Measurements from ENCODE around the gene CACNA1B. TPM values are rescaled to one million over a fixed set of nuclear protein-coding genes. Genes with fewer than 3 reads are reported as not detected.

Gene CACNA1B
- total RNA-seq, 1 experiment from 2014 or later: 1.7 TPM

DNA sequence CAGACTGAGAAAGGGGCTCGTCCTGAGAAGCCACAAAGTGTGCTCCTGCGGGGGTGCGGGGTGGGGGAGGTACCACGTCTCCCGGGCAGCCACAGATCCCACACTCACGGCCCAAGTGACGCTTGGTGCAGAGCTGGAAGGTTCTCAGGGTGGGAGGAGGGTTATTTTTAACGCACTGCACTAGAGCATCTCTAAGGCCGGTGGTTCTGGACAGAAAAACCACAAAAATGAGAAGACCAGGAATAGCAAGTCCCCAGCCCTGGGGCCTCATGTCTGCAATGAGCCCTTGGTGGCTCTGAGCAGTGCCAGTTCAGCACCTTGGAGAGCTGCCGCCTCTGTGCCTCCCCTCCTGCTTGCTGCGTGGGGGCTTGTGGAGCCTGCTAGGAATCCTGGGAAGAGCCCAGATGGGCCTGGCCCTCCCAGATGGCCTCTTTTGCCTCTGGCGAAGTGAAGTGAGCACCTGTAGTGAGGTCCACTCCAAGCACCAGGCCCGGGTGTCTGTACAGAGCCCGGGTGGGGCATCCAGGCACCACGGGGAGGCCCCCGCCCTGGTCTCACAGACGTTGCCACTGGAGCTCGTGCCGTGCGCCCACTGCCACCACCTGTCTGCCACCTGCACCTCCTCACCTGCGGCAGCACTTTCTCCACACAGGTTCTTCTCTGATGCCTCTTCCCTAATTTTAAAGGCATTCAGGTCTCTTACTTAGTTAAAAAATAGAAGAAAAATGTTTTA lies 48.9 kb upstream of the CACNA1B start:
- POLR2A ChIA-PET: no interaction called here
- Histone ChIP-seq H2AFZ (ENCODE audit: low read depth, low read length, poor library complexity, severe bottlenecking) (no peak overlapping the region), H3K4me1 (ENCODE audit: control insufficient read depth in 1 of 2, insufficient read depth in 2 of 2, low read length in 2 of 2) (no peaks in the 10 kb centered on the region), H3K27me3 (ENCODE audit: insufficient read depth, low read length) (no peaks in the 10 kb centered on the region), H3K9me3 (ENCODE audit: control insufficient read depth in 1 of 2, insufficient read depth in 1 of 2, low read depth in 1 of 2, low read length in 2 of 2) (no peaks in the 10 kb centered on the region), H3K4me3 (replicated peaks in 1 of 2; ENCODE audit: low read depth in 1 of 2, low read length in 2 of 2) (no peak overlapping the region), H3K4me2 (ENCODE audit: low read length) (no peak overlapping the region), H3K36me3 (ENCODE audit: control insufficient read depth in 1 of 2, insufficient read depth in 2 of 2, low read length in 2 of 2) (peaks cover 2 to 23% of the 10 kb centered on the region in 2 experiments; a peak in 1 of 4 replicates), H3K79me2 (ENCODE audit: insufficient read depth, low read length) (0 out of 2 replicates have a peak, but pooled peaks cover 4% of the 10 kb centered on the region), H3K9me2 (ENCODE audit: insufficient read depth) (no peaks in the 10 kb centered on the region), H3K27ac (ENCODE audit: low read depth, low read length) (no peak overlapping the region), H3K9ac (ENCODE audit: low read length) (no peak overlapping the region), H4K20me1 (ENCODE audit: insufficient read depth) (no peaks in the 10 kb centered on the region; the same call in 1 of the 2 replicates)
- CTCF ChIA-PET: no interaction called here
- DNase-seq (ENCODE audit: low read depth, low spot score): no peak
- intact Hi-C loops (cut with micrococcal nuclease): no loop called here
- ATAC-seq: no peak
- RAD21 ChIA-PET (ENCODE audit: low non-redundant PET in 1 of 2, low total read pairs in 2 of 2, uncharacterized antibody in 2 of 2, unreplicated experiment in 2 of 2): no interaction called here
- no TSS peak for BruUV-seq (replicated peaks)
- TF ChIP-seq TCF7L2 (IDR thresholded peaks at IDR 0.05; ENCODE audit: borderline replicate concordance, extremely low read depth, insufficient read depth, insufficient read length): no peak
- TF ChIP-seq, protein P1, sequence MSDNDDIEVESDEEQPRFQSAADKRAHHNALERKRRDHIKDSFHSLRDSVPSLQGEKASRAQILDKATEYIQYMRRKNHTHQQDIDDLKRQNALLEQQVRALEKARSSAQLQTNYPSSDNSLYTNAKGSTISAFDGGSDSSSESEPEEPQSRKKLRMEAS (IDR thresholded peaks at IDR 0.05): no peak
- TF ChIP-seq, protein P2, sequence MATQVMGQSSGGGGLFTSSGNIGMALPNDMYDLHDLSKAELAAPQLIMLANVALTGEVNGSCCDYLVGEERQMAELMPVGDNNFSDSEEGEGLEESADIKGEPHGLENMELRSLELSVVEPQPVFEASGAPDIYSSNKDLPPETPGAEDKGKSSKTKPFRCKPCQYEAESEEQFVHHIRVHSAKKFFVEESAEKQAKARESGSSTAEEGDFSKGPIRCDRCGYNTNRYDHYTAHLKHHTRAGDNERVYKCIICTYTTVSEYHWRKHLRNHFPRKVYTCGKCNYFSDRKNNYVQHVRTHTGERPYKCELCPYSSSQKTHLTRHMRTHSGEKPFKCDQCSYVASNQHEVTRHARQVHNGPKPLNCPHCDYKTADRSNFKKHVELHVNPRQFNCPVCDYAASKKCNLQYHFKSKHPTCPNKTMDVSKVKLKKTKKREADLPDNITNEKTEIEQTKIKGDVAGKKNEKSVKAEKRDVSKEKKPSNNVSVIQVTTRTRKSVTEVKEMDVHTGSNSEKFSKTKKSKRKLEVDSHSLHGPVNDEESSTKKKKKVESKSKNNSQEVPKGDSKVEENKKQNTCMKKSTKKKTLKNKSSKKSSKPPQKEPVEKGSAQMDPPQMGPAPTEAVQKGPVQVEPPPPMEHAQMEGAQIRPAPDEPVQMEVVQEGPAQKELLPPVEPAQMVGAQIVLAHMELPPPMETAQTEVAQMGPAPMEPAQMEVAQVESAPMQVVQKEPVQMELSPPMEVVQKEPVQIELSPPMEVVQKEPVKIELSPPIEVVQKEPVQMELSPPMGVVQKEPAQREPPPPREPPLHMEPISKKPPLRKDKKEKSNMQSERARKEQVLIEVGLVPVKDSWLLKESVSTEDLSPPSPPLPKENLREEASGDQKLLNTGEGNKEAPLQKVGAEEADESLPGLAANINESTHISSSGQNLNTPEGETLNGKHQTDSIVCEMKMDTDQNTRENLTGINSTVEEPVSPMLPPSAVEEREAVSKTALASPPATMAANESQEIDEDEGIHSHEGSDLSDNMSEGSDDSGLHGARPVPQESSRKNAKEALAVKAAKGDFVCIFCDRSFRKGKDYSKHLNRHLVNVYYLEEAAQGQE (IDR thresholded peaks at IDR 0.05; ENCODE audit: low read depth): peak; percentile 78
